ENCODE results near the gene EIF4E3.

EIF4E3 gene

GRCh38 chr3:71732637-71733036 is 7.4 kb upstream of the EIF4E3 start:
- TF ChIP-seq SIN3A (IDR thresholded peaks at IDR 0.05; ENCODE audit: borderline replicate concordance, insufficient read depth, low read length) (no peak), POLR2AphosphoS5 (IDR thresholded peaks at IDR 0.05; ENCODE audit: low read depth, low read length) (no peak), TAF1 (IDR thresholded peaks at IDR 0.05; ENCODE audit: borderline replicate concordance, insufficient read depth, low read length) (no peak), REST (IDR thresholded peaks at IDR 0.05; ENCODE audit: insufficient read depth in 1 of 2, low read depth in 2 of 2, low read length in 2 of 2) (no peak), FOXP2 (optimal IDR thresholded peaks at IDR 0.05; ENCODE audit: borderline replicate concordance, extremely low read depth, extremely low read length, insufficient read depth) (no peak)

- TF ChIP-seq POLR2AphosphoS5 (IDR thresholded peaks at IDR 0.05; ENCODE audit: low read depth, low read length) (no peak), TAF1 (IDR thresholded peaks at IDR 0.05; ENCODE audit: borderline replicate concordance, insufficient read depth, low read length) (no peak), SIN3A (IDR thresholded peaks at IDR 0.05; ENCODE audit: borderline replicate concordance, insufficient read depth, low read length) (no peak), REST (IDR thresholded peaks at IDR 0.05; ENCODE audit: insufficient read depth in 1 of 2, low read depth in 2 of 2, low read length in 2 of 2) (no peak), FOXP2 (optimal IDR thresholded peaks at IDR 0.05; ENCODE audit: borderline replicate concordance, extremely low read depth, extremely low read length, insufficient read depth) (no peak)
Observed at GRCh38 chr3:71728632-71729342, 3.6 kb upstream of the EIF4E3 start.

- TF ChIP-seq TAF1 (IDR thresholded peaks at IDR 0.05; ENCODE audit: borderline replicate concordance, insufficient read depth, low read length) (no peak), FOXP2 (optimal IDR thresholded peaks at IDR 0.05; ENCODE audit: borderline replicate concordance, extremely low read depth, extremely low read length, insufficient read depth) (no peak), SIN3A (IDR thresholded peaks at IDR 0.05; ENCODE audit: borderline replicate concordance, insufficient read depth, low read length) (no peak), POLR2AphosphoS5 (IDR thresholded peaks at IDR 0.05; ENCODE audit: low read depth, low read length) (no peak), REST (IDR thresholded peaks at IDR 0.05; ENCODE audit: insufficient read depth in 1 of 2, low read depth in 2 of 2, low read length in 2 of 2) (no peak)
Observed at GRCh38 chr3:71726146-71726545, 944 bp upstream of the EIF4E3 start.

- TF ChIP-seq POLR2AphosphoS5 (IDR thresholded peaks at IDR 0.05; ENCODE audit: low read depth, low read length) = no peak
- TF ChIP-seq REST (IDR thresholded peaks at IDR 0.05; ENCODE audit: insufficient read depth in 1 of 2, low read depth in 2 of 2, low read length in 2 of 2) = no peak
- TF ChIP-seq FOXP2 (optimal IDR thresholded peaks at IDR 0.05; ENCODE audit: borderline replicate concordance, extremely low read depth, extremely low read length, insufficient read depth) = no peak
- TF ChIP-seq SIN3A (IDR thresholded peaks at IDR 0.05; ENCODE audit: borderline replicate concordance, insufficient read depth, low read length) = no peak
- TF ChIP-seq TAF1 (IDR thresholded peaks at IDR 0.05; ENCODE audit: borderline replicate concordance, insufficient read depth, low read length) = no peak
Observed at GRCh38 chr3:71724584-71725270, 475 bp downstream of the EIF4E3 start.

Data from PFSK-1 (cell line).